ENCODE data around the gene SLU7. TPM values are rescaled to one million over a fixed set of nuclear protein-coding genes. Genes with fewer than 3 reads are reported as not detected.

The SLU7 gene
- total and polyA plus RNA-seq, 10 donors = 32.1 to 114 (median 55.7) TPM

- H3K9me3 ChIP-seq = no peaks in the 10 kb centered on the region
- H3K27me3 ChIP-seq (replicated peaks in 1 of 7) = no peaks in the 10 kb centered on the region
- 66 to 75% (median 73%) methylated on average over 4 of the region's 4 CpGs for WGBS, 5 donors
- no peak for DNase-seq
- H3K4me3 ChIP-seq = peak overlapping the region in 6 of 8 donors; percentile 62 to 90 (median 74)
- peaks cover 4 to 35% (median 24%) of the 10 kb centered on the region in 6 donors for H3K4me1 ChIP-seq
- intact Hi-C loops (cut with DNase I; ENCODE audit: low total_unique reads) = no loop called here
- no peak for TF ChIP-seq POLR2AphosphoS5 (IDR thresholded peaks at IDR 0.05)
- TF ChIP-seq, protein P1, sequence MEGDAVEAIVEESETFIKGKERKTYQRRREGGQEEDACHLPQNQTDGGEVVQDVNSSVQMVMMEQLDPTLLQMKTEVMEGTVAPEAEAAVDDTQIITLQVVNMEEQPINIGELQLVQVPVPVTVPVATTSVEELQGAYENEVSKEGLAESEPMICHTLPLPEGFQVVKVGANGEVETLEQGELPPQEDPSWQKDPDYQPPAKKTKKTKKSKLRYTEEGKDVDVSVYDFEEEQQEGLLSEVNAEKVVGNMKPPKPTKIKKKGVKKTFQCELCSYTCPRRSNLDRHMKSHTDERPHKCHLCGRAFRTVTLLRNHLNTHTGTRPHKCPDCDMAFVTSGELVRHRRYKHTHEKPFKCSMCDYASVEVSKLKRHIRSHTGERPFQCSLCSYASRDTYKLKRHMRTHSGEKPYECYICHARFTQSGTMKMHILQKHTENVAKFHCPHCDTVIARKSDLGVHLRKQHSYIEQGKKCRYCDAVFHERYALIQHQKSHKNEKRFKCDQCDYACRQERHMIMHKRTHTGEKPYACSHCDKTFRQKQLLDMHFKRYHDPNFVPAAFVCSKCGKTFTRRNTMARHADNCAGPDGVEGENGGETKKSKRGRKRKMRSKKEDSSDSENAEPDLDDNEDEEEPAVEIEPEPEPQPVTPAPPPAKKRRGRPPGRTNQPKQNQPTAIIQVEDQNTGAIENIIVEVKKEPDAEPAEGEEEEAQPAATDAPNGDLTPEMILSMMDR (IDR thresholded peaks at IDR 0.05 in 8 of 11, conservative IDR thresholded peaks at IDR 0.05 in 3 of 11) = no peak
- no peak for TF ChIP-seq POLR2A (IDR thresholded peaks at IDR 0.05)
- H3K36me3 ChIP-seq = peaks cover 3 to 26% (median 24%) of the 10 kb centered on the region in 6 donors
- H3K27ac ChIP-seq = peak overlapping the region in 1 of 8 donors; percentile 89
These were observed 20.1 kb downstream of the SLU7 start for GRCh38 chr5:160398806-160399205.

- 96 to 100% (median 99%) methylated on average over 1 of the region's 1 CpG for WGBS, 5 donors
- TF ChIP-seq, protein P1 (IDR thresholded peaks at IDR 0.05 in 8 of 11, conservative IDR thresholded peaks at IDR 0.05 in 3 of 11) = no peak
- TF ChIP-seq POLR2A (IDR thresholded peaks at IDR 0.05) = no peak
- no peak for TF ChIP-seq POLR2AphosphoS5 (IDR thresholded peaks at IDR 0.05)
- DNase-seq = no peak
- Histone ChIP-seq H3K4me3 (no peak overlapping the region), H3K9me3 (no peaks in the 10 kb centered on the region), H3K27me3 (replicated peaks in 1 of 7) (no peaks in the 10 kb centered on the region), H3K36me3 (peaks cover 2 to 13% (median 11%) of the 10 kb centered on the region in 6 donors), H3K4me1 (peaks cover 4 to 35% (median 24%) of the 10 kb centered on the region in 6 donors), H3K27ac (no peak overlapping the region)
- intact Hi-C loops (cut with DNase I; ENCODE audit: low total_unique reads) = no loop called here
These were observed 21.4 kb downstream of the SLU7 start for GRCh38 chr5:160397492-160397891.

- DNase-seq = no peak
- TF ChIP-seq POLR2A (IDR thresholded peaks at IDR 0.05) (no peak), POLR2AphosphoS5 (IDR thresholded peaks at IDR 0.05) (no peak)
- TF ChIP-seq, protein P1 (IDR thresholded peaks at IDR 0.05 in 8 of 11, conservative IDR thresholded peaks at IDR 0.05 in 3 of 11) = no peak
- WGBS, 5 donors = 91 to 96% (median 94%) methylated on average over 7 of the region's 7 CpGs
- peaks cover 0 to 29% (median 17%) of the 10 kb centered on the region in 6 donors for H3K4me1 ChIP-seq
- no peaks in the 10 kb centered on the region for H3K36me3 ChIP-seq
- intact Hi-C loops (cut with DNase I; ENCODE audit: low total_unique reads) = no loop called here
- H3K9me3 ChIP-seq = no peaks in the 10 kb centered on the region
- H3K27me3 ChIP-seq (replicated peaks in 1 of 7) = no peaks in the 10 kb centered on the region
- no peak overlapping the region for H3K4me3 ChIP-seq
- H3K27ac ChIP-seq = no peak overlapping the region
These were observed 23.8 kb downstream of the SLU7 start for GRCh38 chr5:160395111-160395510.

- DNase-seq = no peak
- H3K4me3 ChIP-seq = no peak overlapping the region
- no peak for TF ChIP-seq POLR2A (IDR thresholded peaks at IDR 0.05)
- TF ChIP-seq, protein P1 (IDR thresholded peaks at IDR 0.05 in 8 of 11, conservative IDR thresholded peaks at IDR 0.05 in 3 of 11) = peak in 5 of 11 experiments; percentile 13 to 44 (median 39)
- no peak for TF ChIP-seq POLR2AphosphoS5 (IDR thresholded peaks at IDR 0.05)
- intact Hi-C loops (cut with DNase I; ENCODE audit: low total_unique reads) = no loop called here
- H3K4me1 ChIP-seq = no peaks in the 10 kb centered on the region
- H3K27me3 ChIP-seq (replicated peaks in 1 of 7) = no peaks in the 10 kb centered on the region
- no peak overlapping the region for H3K27ac ChIP-seq
- 76 to 84% (median 81%) methylated on average over 8 of the region's 8 CpGs for WGBS, 5 donors
- H3K36me3 ChIP-seq = no peaks in the 10 kb centered on the region
- peaks cover 0 to 19% (median 18%) of the 10 kb centered on the region in 8 donors for H3K9me3 ChIP-seq
These were observed 27.8 kb downstream of the SLU7 start for GRCh38 chr5:160390787-160391696.
